ENCODE measurements around the gene WAC. TPM values are rescaled to one million over a fixed set of nuclear protein-coding genes. Genes with fewer than 3 reads are reported as not detected.
"Not testable (repeated sequence)": the region's sequence is repeated elsewhere in the genome, so short reads cannot be mapped to it uniquely, and the experiment has no call there.

The WAC gene
- total RNA-seq, 3 donors from 2014 or later (not counting 1 experiment from before 2014, with no cell fraction given): 225 to 245 (median 226) TPM

DNA sequence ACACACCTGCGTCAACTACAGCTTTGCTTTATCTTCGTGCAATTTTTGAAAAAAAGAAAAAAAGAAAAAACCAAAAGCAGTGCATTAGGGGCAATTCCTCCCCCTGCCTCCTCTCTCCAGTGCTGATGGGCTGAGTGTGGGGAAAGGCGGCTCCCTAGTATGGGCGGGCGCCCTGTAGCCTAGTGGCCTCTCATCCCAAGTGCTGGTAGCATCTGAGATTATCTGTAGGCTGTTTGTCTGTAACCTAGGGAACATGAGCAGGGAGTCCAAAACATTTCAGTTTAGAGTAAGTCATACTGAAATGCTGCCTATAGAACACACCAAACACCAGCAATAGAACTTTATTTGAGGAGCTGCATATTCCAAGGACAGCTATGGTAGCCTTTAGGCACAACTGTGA, 119.8 kb downstream of the WAC start:
- 90% methylated on average over 2 of the region's 5 CpGs for WGBS (ENCODE audit: insufficient coverage)
- Mint-ChIP-seq H3K36me3 (no peaks in the 10 kb centered on the region), H3K9me3 (no peaks in the 10 kb centered on the region), H3K4me3 (no peak overlapping the region), H3K27me3 (ENCODE audit: low read depth in 2 of 2) (peaks cover 9 to 12% of the 10 kb centered on the region in 2 donors), H3K4me1 (no peaks in the 10 kb centered on the region), H3K27ac (no peak overlapping the region)
- no peaks in the 10 kb centered on the region for H3K27me3 ChIP-seq (ENCODE audit: control insufficient read depth, insufficient read depth, low read length)
- intact Hi-C loops (cut with micrococcal nuclease): no loop called here
- H3K4me3 ChIP-seq (ENCODE audit: low read length): no peak overlapping the region
- no peak for DNase-seq
- ATAC-seq: no peak
- H3K4me1 ChIP-seq (ENCODE audit: control insufficient read depth, insufficient read depth, low read length): no peaks in the 10 kb centered on the region
- no peaks in the 10 kb centered on the region for H3K36me3 ChIP-seq (ENCODE audit: control insufficient read depth, insufficient read depth, low read length)
- TF ChIP-seq, protein P1, sequence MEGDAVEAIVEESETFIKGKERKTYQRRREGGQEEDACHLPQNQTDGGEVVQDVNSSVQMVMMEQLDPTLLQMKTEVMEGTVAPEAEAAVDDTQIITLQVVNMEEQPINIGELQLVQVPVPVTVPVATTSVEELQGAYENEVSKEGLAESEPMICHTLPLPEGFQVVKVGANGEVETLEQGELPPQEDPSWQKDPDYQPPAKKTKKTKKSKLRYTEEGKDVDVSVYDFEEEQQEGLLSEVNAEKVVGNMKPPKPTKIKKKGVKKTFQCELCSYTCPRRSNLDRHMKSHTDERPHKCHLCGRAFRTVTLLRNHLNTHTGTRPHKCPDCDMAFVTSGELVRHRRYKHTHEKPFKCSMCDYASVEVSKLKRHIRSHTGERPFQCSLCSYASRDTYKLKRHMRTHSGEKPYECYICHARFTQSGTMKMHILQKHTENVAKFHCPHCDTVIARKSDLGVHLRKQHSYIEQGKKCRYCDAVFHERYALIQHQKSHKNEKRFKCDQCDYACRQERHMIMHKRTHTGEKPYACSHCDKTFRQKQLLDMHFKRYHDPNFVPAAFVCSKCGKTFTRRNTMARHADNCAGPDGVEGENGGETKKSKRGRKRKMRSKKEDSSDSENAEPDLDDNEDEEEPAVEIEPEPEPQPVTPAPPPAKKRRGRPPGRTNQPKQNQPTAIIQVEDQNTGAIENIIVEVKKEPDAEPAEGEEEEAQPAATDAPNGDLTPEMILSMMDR (IDR thresholded peaks at IDR 0.05): no peak
- no peaks in the 10 kb centered on the region for H3K9me3 ChIP-seq (ENCODE audit: control insufficient read depth, insufficient read depth, low read length)
- H3K27ac ChIP-seq (ENCODE audit: low read length): no peak overlapping the region

DNA sequence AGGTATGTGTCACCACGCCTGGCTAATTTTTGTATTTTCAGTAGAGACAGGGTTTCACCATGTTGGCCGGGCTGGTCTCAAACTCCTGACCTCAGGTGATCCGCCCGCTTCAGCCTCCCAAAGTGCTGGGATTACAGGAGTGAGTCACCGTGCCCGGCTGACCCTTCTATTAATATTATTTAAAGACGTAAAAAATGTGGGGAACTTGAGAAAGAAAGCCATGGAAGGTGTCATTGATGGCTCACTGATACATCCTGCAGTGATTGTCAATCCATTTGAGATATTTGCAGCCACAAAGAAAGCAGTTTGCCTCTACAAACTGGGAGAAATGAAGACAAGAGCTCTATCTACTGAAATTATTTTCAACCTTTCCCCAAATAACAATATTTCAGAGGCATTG, 125.9 kb downstream of the WAC start:
- H3K9me3 Mint-ChIP-seq; H3K27ac ChIP-seq (ENCODE audit: low read length); H3K4me1 Mint-ChIP-seq; ATAC-seq; H3K4me3 Mint-ChIP-seq; H3K36me3 ChIP-seq (ENCODE audit: control insufficient read depth, insufficient read depth, low read length); H3K27ac Mint-ChIP-seq; intact Hi-C loops (cut with micrococcal nuclease); H3K4me3 ChIP-seq (ENCODE audit: low read length); H3K36me3 Mint-ChIP-seq; H3K27me3 ChIP-seq (ENCODE audit: control insufficient read depth, insufficient read depth, low read length); H3K4me1 ChIP-seq (ENCODE audit: control insufficient read depth, insufficient read depth, low read length); H3K9me3 ChIP-seq (ENCODE audit: control insufficient read depth, insufficient read depth, low read length); DNase-seq: not testable (repeated sequence)
- 90% methylated on average over 4 of the region's 7 CpGs for WGBS (ENCODE audit: insufficient coverage)
- H3K27me3 Mint-ChIP-seq (ENCODE audit: low read depth in 2 of 2): peaks cover 6 to 15% of the 10 kb centered on the region in 2 donors

DNA sequence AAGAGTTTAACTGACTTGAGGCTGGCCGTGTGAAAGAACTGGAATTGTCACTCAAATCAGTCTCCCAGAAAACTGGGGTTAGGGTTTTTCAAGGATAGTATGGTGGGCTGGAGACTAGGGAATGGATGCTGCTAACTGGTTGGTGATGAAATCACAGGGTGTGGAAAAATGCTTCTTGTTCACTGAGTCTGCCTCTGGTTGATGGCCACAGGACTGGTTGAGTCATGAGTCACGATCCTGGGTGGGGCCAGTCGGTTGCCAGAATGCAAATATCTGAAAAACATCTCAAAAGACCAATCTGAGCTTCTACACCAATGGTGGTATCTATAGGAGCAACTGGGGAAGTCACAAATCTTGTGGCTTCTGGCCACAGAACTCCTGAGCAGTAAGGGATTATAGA, 128.1 kb downstream of the WAC start:
- no peak overlapping the region for H3K27ac ChIP-seq (ENCODE audit: low read length)
- intact Hi-C loops (cut with micrococcal nuclease): loop anchor here (5.0 kb wide), 1 partner anchor 641 kb away; no protein-coding TSS in a partner anchor
- Mint-ChIP-seq H3K27me3 (ENCODE audit: low read depth in 2 of 2) (peaks cover 16 to 17% of the 10 kb centered on the region in 2 donors), H3K9me3 (no peaks in the 10 kb centered on the region), H3K4me3 (no peak overlapping the region), H3K4me1 (peaks cover 0 to 5% of the 10 kb centered on the region in 2 donors), H3K27ac (no peak overlapping the region), H3K36me3 (no peaks in the 10 kb centered on the region)
- H3K4me1 ChIP-seq (ENCODE audit: control insufficient read depth, insufficient read depth, low read length): no peaks in the 10 kb centered on the region
- H3K9me3 ChIP-seq (ENCODE audit: control insufficient read depth, insufficient read depth, low read length): no peaks in the 10 kb centered on the region
- TF ChIP-seq, protein P1 (IDR thresholded peaks at IDR 0.05): no peak
- no peak overlapping the region for H3K4me3 ChIP-seq (ENCODE audit: low read length)
- 59% methylated on average over 3 of the region's 3 CpGs for WGBS (ENCODE audit: insufficient coverage)
- no peaks in the 10 kb centered on the region for H3K36me3 ChIP-seq (ENCODE audit: control insufficient read depth, insufficient read depth, low read length)
- ATAC-seq: no peak
- H3K27me3 ChIP-seq (ENCODE audit: control insufficient read depth, insufficient read depth, low read length): no peaks in the 10 kb centered on the region
- no peak for DNase-seq

DNA sequence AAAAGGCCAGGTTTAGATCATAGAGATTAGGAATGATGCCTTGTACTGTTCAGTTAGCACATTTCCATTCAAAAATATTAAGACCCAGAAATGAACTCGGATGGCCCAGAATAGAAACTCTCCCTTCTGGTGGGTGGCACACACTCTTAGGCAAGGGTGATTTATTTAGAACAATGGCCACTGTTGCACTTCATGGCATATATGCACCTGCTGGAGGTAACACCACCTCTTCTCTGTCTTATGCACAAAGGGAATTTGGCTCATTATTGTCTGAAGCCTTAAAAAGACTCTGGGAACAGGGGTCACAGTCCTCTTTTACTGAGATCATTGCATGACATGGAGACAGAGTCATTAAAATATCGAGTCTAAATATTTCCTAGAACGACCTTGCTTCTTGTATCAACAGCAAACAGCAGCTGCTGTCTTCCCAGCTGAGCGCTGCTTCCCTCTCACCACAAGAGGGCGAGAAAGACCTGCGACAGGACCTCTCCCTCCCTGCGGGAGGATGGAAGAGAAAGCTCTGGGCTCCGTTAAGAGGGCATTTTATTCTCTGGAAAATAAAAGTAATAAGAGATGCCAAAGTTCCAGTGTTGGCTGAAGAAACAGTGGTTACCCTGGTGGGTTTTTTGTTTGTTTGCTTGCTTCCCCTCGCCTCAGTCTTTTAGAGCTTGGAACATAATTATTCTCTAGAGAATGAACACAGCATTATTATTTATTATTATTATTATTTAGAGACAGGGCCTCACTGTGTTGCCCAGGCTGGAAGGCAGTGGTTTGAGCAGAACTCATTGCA, 130.9 kb downstream of the WAC start:
- Histone ChIP-seq H3K27ac (ENCODE audit: low read length) (no peak overlapping the region), H3K4me1 (ENCODE audit: control insufficient read depth, insufficient read depth, low read length) (peaks cover 4% of the 10 kb centered on the region), H3K36me3 (ENCODE audit: control insufficient read depth, insufficient read depth, low read length) (no peaks in the 10 kb centered on the region), H3K9me3 (ENCODE audit: control insufficient read depth, insufficient read depth, low read length) (no peaks in the 10 kb centered on the region), H3K4me3 (ENCODE audit: low read length) (no peak overlapping the region), H3K27me3 (ENCODE audit: control insufficient read depth, insufficient read depth, low read length) (peaks cover 7% of the 10 kb centered on the region)
- ATAC-seq (peak; percentile 80 to 95 (median 94)), DNase-seq (peak; percentile 39 to 83)
- intact Hi-C loops (cut with micrococcal nuclease): loop anchor here (2.0 to 5.0 kb wide), 2 partner anchors 327 to 639 kb away; no protein-coding TSS in a partner anchor
- H3K36me3 Mint-ChIP-seq: no peaks in the 10 kb centered on the region
- peaks cover 37 to 45% of the 10 kb centered on the region in 2 donors for H3K27me3 Mint-ChIP-seq (ENCODE audit: low read depth in 2 of 2)
- no peaks in the 10 kb centered on the region for H3K9me3 Mint-ChIP-seq
- H3K4me1 Mint-ChIP-seq: peaks cover 0 to 12% of the 10 kb centered on the region in 2 donors
- H3K27ac Mint-ChIP-seq: no peak overlapping the region
- WGBS (ENCODE audit: insufficient coverage): 6% methylated on average over 8 of the region's 9 CpGs
- H3K4me3 Mint-ChIP-seq: no peak overlapping the region
- TF ChIP-seq, protein P1 (IDR thresholded peaks at IDR 0.05): peak; percentile 93

Data from natural killer cell (primary cell).